Heart right ventricle (tissue), 16 donors: ENCODE data around the gene TTLL9. TPM values are rescaled to one million over a fixed set of nuclear protein-coding genes. Genes with fewer than 3 reads are reported as not detected.

ENCODE experiments used
- ATAC-seq, 8 donors: fragments of 200-7000 bp; cut with Tn5 transposase; one replicate each; pipeline ENCODE4 v1.9.1; 2020; ENCODE audit warnings: mild to moderate bottlenecking in 8 of 8, moderate library complexity in 8 of 8, moderate number of reproducible peaks in 1 of 8
- DNase-seq, 2 donors: peaks; one replicate each; pipeline ENCODE4 v3.0.0-alpha.2; 2020
- H3K27ac ChIP-seq, 10 donors: fragments of 200-600 bp; sonication (generic) in 2 of 10; one replicate each; pipeline versions ENCODE4 v1.5.0 to v1.8.0; 2020 to 2022; ENCODE audit warnings: mild to moderate bottlenecking in 3 of 10
- H3K27me3 ChIP-seq, 7 donors: fragments of 200-600 bp; one replicate each; pipeline ENCODE4 v1.8.0; 2021 to 2022; ENCODE audit warnings: mild to moderate bottlenecking in 2 of 7
- H3K36me3 ChIP-seq, 9 donors: fragments of 200-600 bp; sonication (generic) in 1 of 9; one replicate each; pipeline versions ENCODE4 v1.5.0 to v1.8.0; 2020 to 2022; ENCODE audit warnings: mild to moderate bottlenecking in 2 of 9
- H3K4me1 ChIP-seq, 9 donors: fragments of 200-600 bp; sonication (generic) in 1 of 9; one replicate each; pipeline versions ENCODE4 v1.5.0 to v1.8.0; 2020 to 2022; ENCODE audit warnings: mild to moderate bottlenecking in 4 of 9
- H3K4me3 ChIP-seq, 10 donors: fragments of 200-600 bp; sonication (generic) in 2 of 10; one replicate each; pipeline versions ENCODE4 v1.5.0 to v1.8.0; 2020 to 2022; ENCODE audit warnings: mild to moderate bottlenecking in 7 of 10, moderate library complexity in 2 of 10
- H3K9me3 ChIP-seq, 11 donors: fragments of 200-600 bp in 10 of 11; sonication (generic) in 2 of 11; one replicate each; pipeline versions ENCODE4 v1.5.0 to v1.8.0; 2013 to 2022; ENCODE audit warnings: mild to moderate bottlenecking in 2 of 11, control low read depth in 1 of 11, moderate library complexity in 1 of 11
- CTCF ChIP-seq, 9 donors: fragments of 200-600 bp; sonication (generic) in 2 of 9; IDR thresholded peaks; one replicate each; pipeline versions ENCODE4 v1.5.0 to v1.8.0; 2021 to 2022; ENCODE audit warnings: antibody characterized with exemption in 9 of 9, mild to moderate bottlenecking in 5 of 9, moderate library complexity in 1 of 9
- WGBS, 2 donors: extraction: QIAGEN DNeasy Blood & Tissue Kit; methylation state at CpG; one replicate each; pipeline ENCODE4 v1.1.7; 2013; ENCODE audit warnings: inconsistent platforms in 1 of 2; 5-methylcytosine and 5-hydroxymethylcytosine counted together
- intact Hi-C, 10 donors: fragments of 100-400 bp; cut with DNase I; formaldehyde crosslinking; loops; one replicate each; pipeline versions ENCODE4 v1.11.1 to v1.14.2; 2022
- polyA plus RNA-seq, 2 donors: library from polyadenylated mRNA; stranded (reverse); fragments of 200-250 nt; gene quantifications; one replicate each; pipeline ENCODE4 v1.2.3, GENCODE V29; 2013
- total RNA-seq, 10 donors: library from RNA; stranded (reverse); fragmentation: NEBNext Ultra II Directional in 3 of 10; extraction: Animal tissue kit (Norgen Biotek cat#: 25700) in 3 of 10; gene quantifications; one replicate each; pipeline versions ENCODE4 v1.2.1 to v1.2.4, GENCODE V29; 2021 to 2023
- donor health status: Arrhythmogenic right ventricular cardiomyopathy.
- donor health status: ischemic (EF 13 %, LVEDD 7.1; RV severe dilation, severe dysfunction).
- donor health status: healthy with polysubstance abuse.
- donor health status: DM: no; HTN: yes; CAD: no.
- donor health status: DM: no; HTN: no; CAD: no.
- donor health status: ischemic (EF 25% LVEDD 6.9; RV normal size, moderate dysfunction).
- donor health status: ischemic (EF 25% LVEDD 5.7; RV mildly dilated, moderate dysfunction).
- donor health status: healthy.
- donor health status: DM: yes; HTN: yes; CAD: no.
- donor health status: Ischemic cardiomyopathy.
- donor health status: ischemic (EF 35%, LVEDD 5.7; RV mildly dilated, moderate dysfunction).
- donor health status: nonischemic (EF 11% LVEDD 7.7; RV severe dilation, severe dysfunction).
- donor health status: DM: yes; HTN: yes; CAD: no.
- donor health status: PGD.
- donor health status: ischemic (EF 29% LVEDD 5.4; RV normal size, mild dysfunction).
- donor health status: nonischemic (EF 23%, LVEDD 6.1; RV moderate dilation, normal function).

TTLL9 gene
- total and polyA plus RNA-seq, 12 donors = 0.03 to 0.15 (median 0.07) TPM; not detected in 9

DNA sequence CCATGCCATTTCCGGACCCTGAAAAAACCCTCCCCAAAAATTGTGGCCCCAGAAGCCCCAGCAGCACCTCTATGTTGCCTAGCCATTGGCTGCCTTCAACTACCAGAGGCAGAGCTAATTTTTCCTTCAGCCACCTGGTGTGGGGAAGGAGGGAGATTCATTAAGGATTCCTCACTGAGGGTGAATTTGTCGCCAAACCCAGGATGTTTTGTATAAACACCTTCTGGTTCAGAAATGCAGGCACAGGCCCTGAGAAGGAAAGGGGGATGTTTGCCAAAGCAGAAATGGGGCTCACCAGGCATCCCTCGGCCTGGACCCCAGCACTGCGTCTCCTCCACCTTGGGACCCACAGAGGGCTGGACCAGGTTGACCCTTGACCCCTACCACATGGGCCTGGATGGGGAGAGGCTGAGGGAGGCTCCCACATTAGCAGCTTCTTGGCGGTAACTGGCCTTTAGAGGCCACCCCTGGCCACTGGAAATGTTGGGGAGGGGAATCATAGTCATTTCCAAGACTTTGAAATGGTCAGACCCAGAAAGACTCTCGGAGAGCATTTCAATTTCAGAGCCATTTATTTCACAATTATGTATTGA, 83.2 kb downstream of the TTLL9 start:
- no peak for TF ChIP-seq CTCF (IDR thresholded peaks at IDR 0.05)
- H3K27ac ChIP-seq = no peak overlapping the region
- H3K27me3 ChIP-seq = peaks cover 0 to 12% (median 0%) of the 10 kb centered on the region in 7 donors
- 84 to 86% methylated on average over 6 of the region's 6 CpGs for WGBS, 2 donors
- intact Hi-C loops = loop anchor here in 9 of 10 donors (2.0 to 10.0 kb wide), 6 partner anchors 71 to 101 kb away; no protein-coding TSS in a partner anchor
- peaks cover 8 to 18% (median 15%) of the 10 kb centered on the region in 9 donors for H3K4me1 ChIP-seq
- ATAC-seq (no peak), DNase-seq (no peak)
- H3K9me3 ChIP-seq = no peaks in the 10 kb centered on the region
- H3K4me3 ChIP-seq = no peak overlapping the region
- peaks cover 0 to 16% (median 6%) of the 10 kb centered on the region in 9 donors for H3K36me3 ChIP-seq

DNA sequence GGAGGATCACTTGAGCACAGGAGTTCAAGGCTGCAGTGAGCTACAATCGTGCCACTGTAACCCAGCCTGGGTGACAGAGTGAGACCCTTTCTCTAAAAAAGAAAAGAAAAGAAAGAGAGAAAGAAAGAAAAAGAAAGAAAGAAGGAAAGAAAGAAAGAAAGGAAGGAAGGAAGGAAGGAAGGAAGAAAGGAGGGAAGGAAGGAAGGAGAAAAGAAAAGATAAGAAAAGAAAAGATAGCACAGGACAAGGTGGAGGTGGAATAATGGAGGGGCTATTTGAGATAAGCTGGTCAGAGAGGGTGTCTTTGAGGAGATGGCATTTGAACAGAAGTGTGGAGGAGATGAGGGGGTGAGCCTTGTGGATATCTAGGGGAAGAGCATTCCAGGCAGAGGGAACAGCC, 84.1 kb downstream of the TTLL9 start:
- Histone ChIP-seq H3K9me3 (no peaks in the 10 kb centered on the region), H3K4me3 (no peak overlapping the region), H3K36me3 (peaks cover 0 to 7% (median 0%) of the 10 kb centered on the region in 9 donors), H3K27me3 (peaks cover 0 to 12% (median 0%) of the 10 kb centered on the region in 7 donors), H3K4me1 (peaks cover 8 to 18% (median 15%) of the 10 kb centered on the region in 9 donors), H3K27ac (no peak overlapping the region)
- WGBS, 2 donors = 73 to 77% methylated on average over 1 of the region's 1 CpG
- intact Hi-C loops = loop anchor here in 6 of 10 donors (5.0 to 10.0 kb wide), 4 partner anchors 70 to 102 kb away; no protein-coding TSS in a partner anchor
- ATAC-seq = no peak
- DNase-seq = no peak
- TF ChIP-seq CTCF (IDR thresholded peaks at IDR 0.05) = no peak

DNA sequence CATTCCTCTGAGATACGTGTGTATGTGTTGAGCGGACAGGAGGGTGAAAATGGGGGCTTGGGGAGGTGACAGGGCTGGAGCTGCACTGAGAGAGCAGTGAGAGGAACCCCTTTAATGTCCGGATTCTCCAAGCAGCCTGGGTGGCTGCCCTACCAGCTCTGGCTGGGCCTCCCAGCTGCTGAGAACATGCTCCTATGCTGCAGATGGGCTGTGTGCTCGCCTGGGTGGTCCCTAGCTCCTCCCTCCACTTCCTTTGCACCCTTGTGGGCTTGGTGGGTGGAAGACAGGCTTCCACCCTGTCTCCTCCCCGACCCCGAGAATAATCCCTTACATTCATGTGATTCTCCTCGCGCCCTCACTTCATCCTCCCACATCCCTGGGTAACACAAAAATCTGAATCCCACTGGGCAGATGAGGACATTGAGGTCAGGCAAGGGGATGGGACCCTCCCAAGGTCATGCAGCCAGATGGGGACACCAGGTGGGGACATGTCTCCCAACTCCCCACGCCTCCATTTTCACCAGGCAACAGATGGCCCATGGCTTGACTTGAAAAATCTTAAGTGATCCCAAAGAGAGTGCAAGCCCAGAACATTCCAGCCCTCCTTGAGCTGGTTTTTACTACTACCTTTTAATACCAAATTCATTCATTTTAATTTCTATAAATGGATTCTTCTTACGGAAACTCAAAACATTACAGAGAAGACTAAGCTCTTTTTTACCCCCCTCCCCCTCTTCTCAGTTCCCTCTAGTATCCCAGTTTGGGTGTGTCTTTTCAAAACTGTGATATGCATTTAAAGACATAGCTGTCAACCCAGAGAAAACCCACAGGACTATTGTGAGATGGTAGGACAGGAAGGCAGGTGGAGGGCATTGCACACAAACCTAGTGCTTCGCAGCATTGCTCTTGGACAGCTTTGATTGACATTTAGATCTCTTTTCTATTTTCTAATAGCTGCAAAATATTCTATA, 86.4 kb downstream of the TTLL9 start:
- Histone ChIP-seq H3K27ac (no peak overlapping the region), H3K4me1 (peaks cover 0 to 3% (median 0%) of the 10 kb centered on the region in 9 donors), H3K27me3 (peaks cover 0 to 12% (median 9%) of the 10 kb centered on the region in 7 donors), H3K9me3 (no peaks in the 10 kb centered on the region), H3K4me3 (no peak overlapping the region), H3K36me3 (no peaks in the 10 kb centered on the region)
- intact Hi-C loops = loop anchor here in 2 of 10 donors (5.0 to 10.0 kb wide), 2 partner anchors 68 to 100 kb away; no protein-coding TSS in a partner anchor
- no peak for TF ChIP-seq CTCF (IDR thresholded peaks at IDR 0.05)
- ATAC-seq (no peak), DNase-seq (no peak)
- WGBS, 2 donors = 43 to 46% methylated on average over 11 of the region's 11 CpGs

DNA sequence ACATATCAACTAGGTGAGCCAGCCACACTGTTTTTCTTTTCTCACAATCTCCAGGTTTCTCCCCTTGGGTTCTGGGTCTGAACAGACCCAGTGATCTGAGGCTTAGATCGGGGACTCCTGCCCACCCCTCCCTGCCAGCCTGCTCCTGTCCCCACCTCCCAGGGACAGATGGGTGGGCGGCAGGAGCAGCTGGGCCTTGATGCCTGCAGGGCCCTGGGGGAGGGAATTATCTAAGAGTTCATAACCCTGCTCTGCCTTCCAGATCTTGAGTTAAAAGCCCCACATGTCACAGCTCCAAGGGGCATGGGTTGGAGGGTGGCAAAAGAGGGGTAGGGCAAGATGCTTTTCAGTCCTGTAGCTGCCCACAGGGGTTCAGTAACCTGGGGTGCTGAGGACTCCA, 92.3 kb downstream of the TTLL9 start:
- no peaks in the 10 kb centered on the region for H3K36me3 ChIP-seq
- no peaks in the 10 kb centered on the region for H3K9me3 ChIP-seq
- ATAC-seq (no peak), DNase-seq (no peak)
- no peak overlapping the region for H3K4me3 ChIP-seq
- H3K27ac ChIP-seq = no peak overlapping the region
- intact Hi-C loops = loop anchor here in 1 of 10 donors (10.0 kb wide), 1 partner anchor 62 kb away; no protein-coding TSS in a partner anchor
- peaks cover 0 to 3% (median 0%) of the 10 kb centered on the region in 9 donors for H3K4me1 ChIP-seq
- WGBS, 2 donors = 49 to 60% methylated on average over 2 of the region's 2 CpGs
- H3K27me3 ChIP-seq = peaks cover 7 to 38% (median 32%) of the 10 kb centered on the region in 7 donors
- no peak for TF ChIP-seq CTCF (IDR thresholded peaks at IDR 0.05)
